AG09309 (cell line): ENCODE data around the gene BABAM2.

Source experiments
- DNase-seq: peaks from one replicate; pipeline ENCODE4 v3.0.0-alpha.2; 2010; ENCODE audit warnings: low read depth
- H3K4me3 ChIP-seq: 2 replicates; pipeline ENCODE4 v1.5.1; 2011; ENCODE audit warnings: mild to moderate bottlenecking, low read depth, low read length, moderate library complexity; ENCODE audit not compliant: control insufficient read depth
- CTCF ChIP-seq: IDR thresholded peaks from 2 replicates; pipeline ENCODE4 v1.5.1; 2011; ENCODE audit warnings: mild to moderate bottlenecking, low read depth, low read length, inconsistent platforms; ENCODE audit not compliant: insufficient read depth, control insufficient read depth; ENCODE audit errors: missing control alignments

The BABAM2 gene

GRCh38 chr2:27907547-27907946, 17.0 kb downstream of the BABAM2 start:
- no peak for TF ChIP-seq CTCF
- DNase-seq = no peak
- H3K4me3 ChIP-seq = no peak overlapping the region

- no peak for DNase-seq
- TF ChIP-seq CTCF = no peak
- H3K4me3 ChIP-seq = no peak overlapping the region
Measured at GRCh38 chr2:27909901-27910300, 19.4 kb downstream of the BABAM2 start.

GRCh38 chr2:27911458-27912210, 21.1 kb downstream of the BABAM2 start:
- no peak overlapping the region for H3K4me3 ChIP-seq
- TF ChIP-seq CTCF = no peak
- DNase-seq = no peak

GRCh38 chr2:27912512-27912911, 22.0 kb downstream of the BABAM2 start:
- TF ChIP-seq CTCF = no peak
- no peak overlapping the region for H3K4me3 ChIP-seq
- DNase-seq = no peak

- no peak for TF ChIP-seq CTCF
Measured at GRCh38 chr2:27914041-27914804, 23.7 kb downstream of the BABAM2 start.

GRCh38 chr2:27914805-27915175, 24.3 kb downstream of the BABAM2 start:
- no peak for DNase-seq
- TF ChIP-seq CTCF = no peak
- no peak overlapping the region for H3K4me3 ChIP-seq

More at GRCh38 chr2:27914041-27914804, 23.7 kb downstream of the BABAM2 start:
- no peak for DNase-seq
- no peak overlapping the region for H3K4me3 ChIP-seq
